NCI-H146 treated with DMSO at 0.1 percent for 48 hours (cell line): ENCODE data around the gene ZNF821.
"Not testable (repeated sequence)": the region's sequence is repeated elsewhere in the genome, so short reads cannot be mapped to it uniquely, and the experiment has no call there.

Experiments
- DNase-seq: peaks from one replicate; lab custom pipeline; 2025; ENCODE audit not compliant: unreplicated experiment; lab: John Stamatoyannopoulos, UW

Gene ZNF821

GRCh38 chr16:71811261-71811803 is 72.7 kb downstream of the ZNF821 start:
- no peak for DNase-seq

DNA sequence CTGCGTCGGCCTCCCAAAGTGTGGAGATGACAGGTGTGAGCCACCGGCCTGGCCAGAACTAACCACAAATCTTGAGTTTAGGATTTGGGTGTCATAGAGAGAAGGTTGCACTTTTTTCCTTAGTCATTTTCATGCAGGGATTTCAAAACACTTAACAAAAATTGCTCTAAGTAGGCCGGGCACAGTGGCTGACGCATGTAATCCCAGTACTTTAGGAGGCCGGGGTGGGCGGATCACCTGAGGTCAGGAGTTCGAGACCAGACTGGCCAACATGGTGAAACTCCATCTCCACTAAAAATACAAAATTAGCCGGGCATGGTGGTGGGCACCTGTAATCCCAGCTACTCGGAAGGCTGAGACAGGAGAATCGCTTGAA is 73.8 kb downstream of the ZNF821 start:
- DNase-seq, result not testable (repeated sequence)
